Mesenchymal stem cell (in vitro differentiated cells and primary cell): ENCODE measurements around the gene RPS6KA2.

Experiments
- DNase-seq: peaks from one replicate; pipeline ENCODE4 v3.0.0-alpha.2; 2013
- H2AFZ ChIP-seq: one replicate; pipeline ENCODE4 v1.6.1; 2013; ENCODE audit warnings: low read depth, mild to moderate bottlenecking, control low read depth, inconsistent platforms, low read length, moderate library complexity
- H2AK5ac ChIP-seq: 2 replicates; pipeline ENCODE4 v1.6.1; 2013; ENCODE audit warnings: low read length, moderate library complexity, mild to moderate bottlenecking, inconsistent platforms; ENCODE audit not compliant: severe bottlenecking
- H2BK120ac ChIP-seq: one replicate; pipeline ENCODE4 v1.6.1; 2013; ENCODE audit warnings: low read depth, mild to moderate bottlenecking, inconsistent platforms, low read length, moderate library complexity
- H2BK12ac ChIP-seq, 2 experiments: one replicate each; pipeline ENCODE4 v1.6.1; 2013; ENCODE audit warnings: inconsistent platforms in 2 of 2, low read length in 2 of 2, mild to moderate bottlenecking in 2 of 2, moderate library complexity in 2 of 2, control low read depth in 1 of 2
- H2BK15ac ChIP-seq: one replicate; pipeline ENCODE4 v1.6.1; 2013; ENCODE audit warnings: mild to moderate bottlenecking, low read depth, inconsistent platforms; ENCODE audit not compliant: poor library complexity, severe bottlenecking
- H2BK5ac ChIP-seq: 2 replicates; pipeline ENCODE4 v1.6.1; 2013; ENCODE audit warnings: low read depth, mild to moderate bottlenecking, low read length, control low read depth, inconsistent platforms; ENCODE audit not compliant: poor library complexity, severe bottlenecking
- H3K14ac ChIP-seq, 2 experiments: one replicate each; pipeline ENCODE4 v1.6.1; 2013; ENCODE audit warnings: inconsistent platforms in 2 of 2, low read length in 2 of 2, control low read depth in 1 of 2, mild to moderate bottlenecking in 1 of 2, moderate library complexity in 1 of 2
- H3K18ac ChIP-seq, 2 experiments: one replicate each; pipeline ENCODE4 v1.6.1; 2013; ENCODE audit warnings: inconsistent platforms in 2 of 2, low read length in 2 of 2, control low read depth in 1 of 2, low read depth in 1 of 2, mild to moderate bottlenecking in 1 of 2
- H3K23ac ChIP-seq, 2 experiments: one replicate each; pipeline ENCODE4 v1.6.1; 2013; ENCODE audit warnings: inconsistent platforms in 2 of 2, low read length in 2 of 2, mild to moderate bottlenecking in 2 of 2, moderate library complexity in 2 of 2, control low read depth in 1 of 2
- H3K27ac ChIP-seq: 2 replicates; pipeline ENCODE4 v1.5.1; 2013; ENCODE audit warnings: mild to moderate bottlenecking, moderate library complexity, low read length, control low read depth, inconsistent platforms; ENCODE audit not compliant: poor library complexity, severe bottlenecking
- H3K27me3 ChIP-seq, 2 experiments: 2 replicates each; pipeline versions ENCODE4 v1.6.1 to v1.7.0; 2013; ENCODE audit warnings: low read length in 2 of 2, mild to moderate bottlenecking in 2 of 2, moderate library complexity in 2 of 2, control low read depth in 1 of 2, inconsistent platforms in 1 of 2; ENCODE audit not compliant: control insufficient read depth in 1 of 2, insufficient read depth in 1 of 2
- H3K36me3 ChIP-seq, 2 experiments: 2 replicates each; pipeline versions ENCODE4 v1.6.1 to v1.7.0; 2013; ENCODE audit warnings: low read length in 2 of 2, control low read depth in 1 of 2, inconsistent platforms in 1 of 2, low read depth in 1 of 2, mild to moderate bottlenecking in 1 of 2; ENCODE audit not compliant: insufficient read depth in 2 of 2, control insufficient read depth in 1 of 2
- H3K4ac ChIP-seq, 2 experiments: one replicate each; pipeline ENCODE4 v1.6.1; 2013; ENCODE audit warnings: inconsistent platforms in 2 of 2, low read length in 2 of 2, mild to moderate bottlenecking in 2 of 2, moderate library complexity in 2 of 2, control low read depth in 1 of 2, low read depth in 1 of 2
- H3K4me1 ChIP-seq: 2 replicates; pipeline ENCODE4 v1.6.1; 2013; ENCODE audit warnings: low read depth, low read length, control low read depth; ENCODE audit not compliant: control insufficient read depth, insufficient read depth
- H3K4me2 ChIP-seq: 2 replicates; pipeline ENCODE4 v1.6.1; 2013; ENCODE audit warnings: low read length, mild to moderate bottlenecking, inconsistent platforms; ENCODE audit not compliant: poor library complexity, severe bottlenecking
- H3K4me3 ChIP-seq, 2 experiments: 2 replicates each; pipeline versions ENCODE4 v1.5.1 to v1.7.0; 2013; ENCODE audit warnings: low read length in 2 of 2, mild to moderate bottlenecking in 2 of 2, control low read depth in 1 of 2, low read depth in 1 of 2; ENCODE audit not compliant: insufficient read depth in 1 of 2
- H3K79me1 ChIP-seq: replicated peaks from 2 replicates; pipeline ENCODE4 v1.6.1; 2013; ENCODE audit warnings: mild to moderate bottlenecking, control low read depth, low read length, inconsistent platforms; ENCODE audit not compliant: poor library complexity, severe bottlenecking
- H3K9ac ChIP-seq: 2 replicates; pipeline ENCODE4 v1.7.0; 2013; ENCODE audit warnings: mild to moderate bottlenecking, low read length, moderate library complexity
- H3K9me3 ChIP-seq: 2 replicates; pipeline ENCODE4 v1.7.0; 2013; ENCODE audit warnings: mild to moderate bottlenecking, low read length; ENCODE audit not compliant: control insufficient read depth
- H4K8ac ChIP-seq: one replicate; pipeline ENCODE4 v1.6.1; 2013; ENCODE audit warnings: inconsistent platforms, mild to moderate bottlenecking, low read length, moderate library complexity
- H4K91ac ChIP-seq: one replicate; pipeline ENCODE4 v1.6.1; 2013; ENCODE audit warnings: mild to moderate bottlenecking, low read length, inconsistent platforms
- WGBS: methylation state at CpG from one replicate; pipeline ENCODE4 v1.1.7; 2013; ENCODE audit warnings: mixed read lengths; 5-methylcytosine and 5-hydroxymethylcytosine counted together

RPS6KA2 gene

GRCh38 chr6:166461821-166462460 lies 165.1 kb downstream of the RPS6KA2 start:
- no peak overlapping the region for H3K23ac ChIP-seq
- DNase-seq = no peak
- H3K9ac ChIP-seq = no peak overlapping the region
- no peaks in the 10 kb centered on the region for H3K27me3 ChIP-seq
- no peak overlapping the region for H2BK5ac ChIP-seq
- H3K14ac ChIP-seq = no peak overlapping the region
- no peak overlapping the region for H2AFZ ChIP-seq
- H2BK15ac ChIP-seq = no peak overlapping the region
- no peak overlapping the region for H2BK120ac ChIP-seq
- H2AK5ac ChIP-seq = no peak overlapping the region
- H3K27ac ChIP-seq = no peak overlapping the region
- peaks cover 8% of the 10 kb centered on the region in 2 experiments for H3K36me3 ChIP-seq
- H3K79me1 ChIP-seq = no peaks in the 10 kb centered on the region
- H3K4ac ChIP-seq = no peak overlapping the region
- no peak overlapping the region for H4K8ac ChIP-seq
- H3K4me3 ChIP-seq = no peak overlapping the region
- no peak overlapping the region for H2BK12ac ChIP-seq
- no peaks in the 10 kb centered on the region for H3K9me3 ChIP-seq
- WGBS = 94% methylated on average over 9 of the region's 9 CpGs
- H3K4me2 ChIP-seq = no peak overlapping the region
- H3K18ac ChIP-seq = no peak overlapping the region
- peaks cover 13% of the 10 kb centered on the region for H3K4me1 ChIP-seq
- no peak overlapping the region for H4K91ac ChIP-seq

GRCh38 chr6:166460473-166461437 lies 166.3 kb downstream of the RPS6KA2 start:
- no peak overlapping the region for H2BK12ac ChIP-seq
- H3K27ac ChIP-seq = no peak overlapping the region
- no peak overlapping the region for H3K4ac ChIP-seq
- H2AK5ac ChIP-seq = no peak overlapping the region
- H3K18ac ChIP-seq = no peak overlapping the region
- H3K27me3 ChIP-seq = no peaks in the 10 kb centered on the region
- no peak overlapping the region for H2BK15ac ChIP-seq
- H3K4me1 ChIP-seq = peaks cover 9% of the 10 kb centered on the region
- DNase-seq = no peak
- no peak overlapping the region for H2BK5ac ChIP-seq
- no peak overlapping the region for H4K91ac ChIP-seq
- no peak overlapping the region for H3K23ac ChIP-seq
- H3K79me1 ChIP-seq = no peaks in the 10 kb centered on the region
- peak overlapping the region in 1 of 2 experiments; percentile 36 for H3K14ac ChIP-seq
- H3K4me2 ChIP-seq = no peak overlapping the region
- H2BK120ac ChIP-seq = no peak overlapping the region
- H3K9me3 ChIP-seq = no peaks in the 10 kb centered on the region
- H3K4me3 ChIP-seq = peak overlapping the region in 1 of 2 experiments; percentile 5
- H4K8ac ChIP-seq = no peak overlapping the region
- H3K36me3 ChIP-seq = peaks cover 8% of the 10 kb centered on the region in 2 experiments
- WGBS = 79% methylated on average over 24 of the region's 25 CpGs
- no peak overlapping the region for H2AFZ ChIP-seq
- H3K9ac ChIP-seq = no peak overlapping the region

DNA sequence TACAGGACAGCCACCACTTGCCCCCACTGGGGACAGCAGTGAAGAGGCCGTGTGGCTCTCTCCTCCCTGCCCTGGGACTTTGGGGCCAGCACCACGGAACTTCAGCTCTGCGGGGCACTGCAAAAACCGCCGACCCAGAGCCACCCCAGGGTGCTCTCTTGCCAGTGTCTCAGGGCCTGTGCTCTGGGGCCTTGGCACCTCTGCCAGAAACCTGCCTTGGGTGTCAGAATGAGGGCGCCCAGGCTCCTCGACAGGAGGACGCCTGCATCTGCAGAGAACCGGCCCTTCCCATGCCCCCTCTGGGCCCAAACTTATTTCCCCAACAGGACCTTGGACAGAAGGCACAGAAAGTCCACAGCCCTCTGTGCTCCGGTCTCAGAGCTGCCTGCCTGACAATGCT lies 167.1 kb downstream of the RPS6KA2 start:
- DNase-seq = no peak
- no peak overlapping the region for H3K23ac ChIP-seq
- no peak overlapping the region for H3K4me2 ChIP-seq
- no peaks in the 10 kb centered on the region for H3K79me1 ChIP-seq
- no peak overlapping the region for H2AFZ ChIP-seq
- H3K9me3 ChIP-seq = no peaks in the 10 kb centered on the region
- H4K91ac ChIP-seq = no peak overlapping the region
- H3K18ac ChIP-seq = no peak overlapping the region
- H2BK120ac ChIP-seq = no peak overlapping the region
- no peak overlapping the region for H2AK5ac ChIP-seq
- peak overlapping the region in 1 of 2 experiments; percentile 36 for H3K14ac ChIP-seq
- no peak overlapping the region for H2BK12ac ChIP-seq
- H3K4me1 ChIP-seq = peaks cover 5% of the 10 kb centered on the region
- no peaks in the 10 kb centered on the region for H3K27me3 ChIP-seq
- H2BK5ac ChIP-seq = no peak overlapping the region
- no peak overlapping the region for H4K8ac ChIP-seq
- H3K36me3 ChIP-seq = peaks cover 8% of the 10 kb centered on the region in 2 experiments
- WGBS = 91% methylated on average over 10 of the region's 10 CpGs
- H2BK15ac ChIP-seq = no peak overlapping the region
- no peak overlapping the region for H3K9ac ChIP-seq
- no peak overlapping the region for H3K4ac ChIP-seq
- no peak overlapping the region for H3K27ac ChIP-seq
- no peak overlapping the region for H3K4me3 ChIP-seq

DNA sequence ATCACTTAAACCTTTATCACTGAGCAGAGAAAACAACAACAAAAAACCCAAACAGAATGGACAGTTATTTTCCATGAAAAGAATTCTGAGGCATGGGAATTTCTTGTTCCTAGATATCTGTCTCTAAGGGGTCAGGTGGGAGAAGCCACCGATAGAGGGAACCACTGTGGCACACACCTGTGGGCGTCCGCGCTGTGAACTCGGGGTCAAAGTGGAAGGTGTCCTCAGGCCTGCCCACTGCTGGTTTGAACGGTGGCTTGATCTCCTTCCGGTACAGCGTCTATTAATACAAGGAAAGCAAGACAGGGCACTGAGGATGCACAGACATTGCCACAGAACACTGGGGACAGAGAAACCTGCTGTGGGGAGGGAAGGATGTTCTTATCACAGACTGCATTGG lies 167.8 kb downstream of the RPS6KA2 start:
- Histone ChIP-seq H3K79me1 (no peaks in the 10 kb centered on the region), H2BK12ac (no peak overlapping the region), H2BK120ac (no peak overlapping the region), H3K14ac (no peak overlapping the region), H3K4me1 (no peaks in the 10 kb centered on the region), H4K8ac (no peak overlapping the region), H3K27ac (no peak overlapping the region), H2BK5ac (no peak overlapping the region), H3K18ac (no peak overlapping the region), H3K4me3 (no peak overlapping the region), H3K9me3 (no peaks in the 10 kb centered on the region), H2AK5ac (no peak overlapping the region), H3K27me3 (no peaks in the 10 kb centered on the region), H2AFZ (no peak overlapping the region), H3K9ac (no peak overlapping the region), H2BK15ac (no peak overlapping the region), H3K4ac (no peak overlapping the region), H3K36me3 (peaks cover 8% of the 10 kb centered on the region in 2 experiments), H3K23ac (no peak overlapping the region), H4K91ac (no peak overlapping the region), H3K4me2 (no peak overlapping the region)
- no peak for DNase-seq
- WGBS = 98% methylated on average over 8 of the region's 8 CpGs
